ENCODE data around the gene SBK1.

SBK1 gene

GRCh38 chr16:28297308-28297707, 5.0 kb downstream of the SBK1 start:
- Histone ChIP-seq H3K9me3 (ENCODE audit: control insufficient read depth, low read depth, low read length) (no peaks in the 10 kb centered on the region), H3K9ac (ENCODE audit: low read length) (no peak overlapping the region), H3K4me1 (ENCODE audit: control insufficient read depth, low read depth, low read length) (peaks cover 24% of the 10 kb centered on the region), H3K27ac (ENCODE audit: low read length) (no peak overlapping the region), H3K36me3 (ENCODE audit: control insufficient read depth, low read depth, low read length) (peaks cover 10% of the 10 kb centered on the region), H3K4me3 (ENCODE audit: low read length) (no peak overlapping the region), H3K27me3 (ENCODE audit: control insufficient read depth, insufficient read depth, low read length) (no peaks in the 10 kb centered on the region)

GRCh38 chr16:28297784-28298510, 5.6 kb downstream of the SBK1 start:
- no peaks in the 10 kb centered on the region for H3K9me3 ChIP-seq (ENCODE audit: control insufficient read depth, low read depth, low read length)
- peaks cover 24% of the 10 kb centered on the region for H3K4me1 ChIP-seq (ENCODE audit: control insufficient read depth, low read depth, low read length)
- H3K4me3 ChIP-seq (ENCODE audit: low read length), result no peak overlapping the region
- H3K36me3 ChIP-seq (ENCODE audit: control insufficient read depth, low read depth, low read length), result peaks cover 10% of the 10 kb centered on the region
- H3K9ac ChIP-seq (ENCODE audit: low read length), result no peak overlapping the region
- H3K27ac ChIP-seq (ENCODE audit: low read length), result no peak overlapping the region
- no peaks in the 10 kb centered on the region for H3K27me3 ChIP-seq (ENCODE audit: control insufficient read depth, insufficient read depth, low read length)

- H3K9me3 ChIP-seq (ENCODE audit: control insufficient read depth, low read depth, low read length), result no peaks in the 10 kb centered on the region
- no peak overlapping the region for H3K27ac ChIP-seq (ENCODE audit: low read length)
- H3K36me3 ChIP-seq (ENCODE audit: control insufficient read depth, low read depth, low read length), result peaks cover 10% of the 10 kb centered on the region
- H3K4me3 ChIP-seq (ENCODE audit: low read length), result no peak overlapping the region
- H3K27me3 ChIP-seq (ENCODE audit: control insufficient read depth, insufficient read depth, low read length), result no peaks in the 10 kb centered on the region
- H3K9ac ChIP-seq (ENCODE audit: low read length), result no peak overlapping the region
- peaks cover 24% of the 10 kb centered on the region for H3K4me1 ChIP-seq (ENCODE audit: control insufficient read depth, low read depth, low read length)
Measured at GRCh38 chr16:28298511-28298878, 6.2 kb downstream of the SBK1 start.

- Histone ChIP-seq H3K4me1 (ENCODE audit: control insufficient read depth, low read depth, low read length) (peaks cover 16% of the 10 kb centered on the region), H3K27me3 (ENCODE audit: control insufficient read depth, insufficient read depth, low read length) (no peaks in the 10 kb centered on the region), H3K27ac (ENCODE audit: low read length) (no peak overlapping the region), H3K36me3 (ENCODE audit: control insufficient read depth, low read depth, low read length) (peaks cover 16% of the 10 kb centered on the region), H3K9ac (ENCODE audit: low read length) (no peak overlapping the region), H3K4me3 (ENCODE audit: low read length) (no peak overlapping the region), H3K9me3 (ENCODE audit: control insufficient read depth, low read depth, low read length) (no peaks in the 10 kb centered on the region)
Measured at GRCh38 chr16:28300327-28300726, 8.0 kb downstream of the SBK1 start.

DNA sequence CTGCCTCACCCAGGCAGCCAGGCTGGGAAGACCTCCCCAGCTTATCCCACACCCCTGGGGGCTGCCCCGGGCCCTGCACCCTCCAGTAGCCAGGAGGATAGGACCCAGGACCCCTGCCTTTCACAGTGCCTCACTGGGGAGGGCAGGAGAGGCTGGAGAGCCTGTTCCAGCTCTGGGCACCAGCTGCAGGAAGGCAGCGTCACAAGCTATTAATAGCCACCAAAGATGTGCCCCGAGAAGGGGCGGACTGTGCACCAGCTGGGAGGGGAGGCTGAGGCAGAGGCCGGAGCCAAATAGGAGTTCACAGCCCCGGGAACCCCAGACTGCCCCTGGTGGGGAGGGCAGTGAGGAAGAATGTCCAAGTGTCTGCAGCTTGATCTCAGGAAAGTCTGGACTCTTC, 8.8 kb downstream of the SBK1 start:
- no peak overlapping the region for H3K27ac ChIP-seq (ENCODE audit: low read length)

DNA sequence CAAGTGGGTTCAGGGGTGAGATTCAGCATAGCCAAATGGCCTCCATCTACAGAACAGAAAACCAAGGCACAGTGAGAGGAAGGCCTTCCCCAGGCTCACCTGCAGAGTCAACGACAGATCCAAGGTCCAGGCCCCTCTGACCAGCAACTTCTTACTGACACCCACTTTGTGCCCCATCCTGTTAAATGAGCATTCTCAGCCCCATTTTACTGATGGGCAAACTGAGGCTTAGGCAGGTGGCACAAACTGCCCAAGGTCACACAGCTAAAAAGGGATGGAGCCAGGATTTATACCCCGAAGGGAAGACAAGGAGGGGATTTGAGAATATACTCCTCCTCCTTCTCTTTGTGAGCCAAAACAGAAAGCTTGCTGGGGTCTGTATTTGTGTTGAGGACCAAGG, 9.3 kb downstream of the SBK1 start:
- Histone ChIP-seq H3K4me3 (ENCODE audit: low read length) (no peak overlapping the region), H3K27me3 (ENCODE audit: control insufficient read depth, insufficient read depth, low read length) (no peaks in the 10 kb centered on the region), H3K9me3 (ENCODE audit: control insufficient read depth, low read depth, low read length) (no peaks in the 10 kb centered on the region), H3K4me1 (ENCODE audit: control insufficient read depth, low read depth, low read length) (peaks cover 16% of the 10 kb centered on the region), H3K27ac (ENCODE audit: low read length) (no peak overlapping the region), H3K9ac (ENCODE audit: low read length) (no peak overlapping the region), H3K36me3 (ENCODE audit: control insufficient read depth, low read depth, low read length) (peaks cover 13% of the 10 kb centered on the region)

More for the DNA sequence above, 8.8 kb downstream of the SBK1 start:
- Histone ChIP-seq H3K9me3 (ENCODE audit: control insufficient read depth, low read depth, low read length) (no peaks in the 10 kb centered on the region), H3K4me1 (ENCODE audit: control insufficient read depth, low read depth, low read length) (peaks cover 16% of the 10 kb centered on the region), H3K36me3 (ENCODE audit: control insufficient read depth, low read depth, low read length) (peaks cover 16% of the 10 kb centered on the region), H3K4me3 (ENCODE audit: low read length) (no peak overlapping the region), H3K9ac (ENCODE audit: low read length) (no peak overlapping the region), H3K27me3 (ENCODE audit: control insufficient read depth, insufficient read depth, low read length) (no peaks in the 10 kb centered on the region)

GRCh38 chr16:28303132-28303531, 10.8 kb downstream of the SBK1 start:
- Histone ChIP-seq H3K27me3 (ENCODE audit: control insufficient read depth, insufficient read depth, low read length) (no peaks in the 10 kb centered on the region), H3K36me3 (ENCODE audit: control insufficient read depth, low read depth, low read length) (peaks cover 11% of the 10 kb centered on the region)

GRCh38 chr16:28304214-28304613, 11.9 kb downstream of the SBK1 start:
- Histone ChIP-seq H3K27me3 (ENCODE audit: control insufficient read depth, insufficient read depth, low read length) (no peaks in the 10 kb centered on the region), H3K4me1 (ENCODE audit: control insufficient read depth, low read depth, low read length) (no peaks in the 10 kb centered on the region), H3K36me3 (ENCODE audit: control insufficient read depth, low read depth, low read length) (peaks cover 13% of the 10 kb centered on the region), H3K27ac (ENCODE audit: low read length) (no peak overlapping the region), H3K9ac (ENCODE audit: low read length) (no peak overlapping the region), H3K9me3 (ENCODE audit: control insufficient read depth, low read depth, low read length) (no peaks in the 10 kb centered on the region), H3K4me3 (ENCODE audit: low read length) (no peak overlapping the region)

More at GRCh38 chr16:28303132-28303531, 10.8 kb downstream of the SBK1 start:
- H3K4me3 ChIP-seq (ENCODE audit: low read length), result no peak overlapping the region
- no peak overlapping the region for H3K27ac ChIP-seq (ENCODE audit: low read length)
- H3K9me3 ChIP-seq (ENCODE audit: control insufficient read depth, low read depth, low read length), result no peaks in the 10 kb centered on the region
- H3K4me1 ChIP-seq (ENCODE audit: control insufficient read depth, low read depth, low read length), result peaks cover 9% of the 10 kb centered on the region
- no peak overlapping the region for H3K9ac ChIP-seq (ENCODE audit: low read length)

- H3K27ac ChIP-seq (ENCODE audit: low read length), result no peak overlapping the region
- peaks cover 10% of the 10 kb centered on the region for H3K36me3 ChIP-seq (ENCODE audit: control insufficient read depth, low read depth, low read length)
- H3K9me3 ChIP-seq (ENCODE audit: control insufficient read depth, low read depth, low read length), result no peaks in the 10 kb centered on the region
- no peaks in the 10 kb centered on the region for H3K27me3 ChIP-seq (ENCODE audit: control insufficient read depth, insufficient read depth, low read length)
- H3K9ac ChIP-seq (ENCODE audit: low read length), result no peak overlapping the region
- H3K4me1 ChIP-seq (ENCODE audit: control insufficient read depth, low read depth, low read length), result no peaks in the 10 kb centered on the region
- H3K4me3 ChIP-seq (ENCODE audit: low read length), result no peak overlapping the region
Measured at GRCh38 chr16:28307936-28308335, 15.6 kb downstream of the SBK1 start.

GRCh38 chr16:28308794-28309584, 16.7 kb downstream of the SBK1 start:
- H3K4me1 ChIP-seq (ENCODE audit: control insufficient read depth, low read depth, low read length), result no peaks in the 10 kb centered on the region
- no peaks in the 10 kb centered on the region for H3K27me3 ChIP-seq (ENCODE audit: control insufficient read depth, insufficient read depth, low read length)
- H3K27ac ChIP-seq (ENCODE audit: low read length), result no peak overlapping the region
- H3K4me3 ChIP-seq (ENCODE audit: low read length), result no peak overlapping the region
- no peaks in the 10 kb centered on the region for H3K9me3 ChIP-seq (ENCODE audit: control insufficient read depth, low read depth, low read length)
- H3K9ac ChIP-seq (ENCODE audit: low read length), result no peak overlapping the region
- peaks cover 5% of the 10 kb centered on the region for H3K36me3 ChIP-seq (ENCODE audit: control insufficient read depth, low read depth, low read length)

GRCh38 chr16:28309811-28310311, 17.5 kb downstream of the SBK1 start:
- H3K27me3 ChIP-seq (ENCODE audit: control insufficient read depth, insufficient read depth, low read length), result no peaks in the 10 kb centered on the region
- peaks cover 4% of the 10 kb centered on the region for H3K36me3 ChIP-seq (ENCODE audit: control insufficient read depth, low read depth, low read length)
- no peaks in the 10 kb centered on the region for H3K9me3 ChIP-seq (ENCODE audit: control insufficient read depth, low read depth, low read length)
- no peak overlapping the region for H3K27ac ChIP-seq (ENCODE audit: low read length)
- H3K9ac ChIP-seq (ENCODE audit: low read length), result no peak overlapping the region
- H3K4me1 ChIP-seq (ENCODE audit: control insufficient read depth, low read depth, low read length), result no peaks in the 10 kb centered on the region
- H3K4me3 ChIP-seq (ENCODE audit: low read length), result no peak overlapping the region

Data from iPS-18a (cell line).